GM19372 (cell line): ENCODE measurements around the gene IL22RA1.
A peak's percentile ranks its signal among the peaks of the same experiment; 100 is the strongest.

ENCODE experiments used
- ATAC-seq: cut with Tn5 transposase; IDR thresholded peaks from one replicate; pipeline ENCODE4 v1.9.1; 2021; ENCODE audit warnings: mild to moderate bottlenecking, low read depth, moderate library complexity; ENCODE audit not compliant: unreplicated experiment

The IL22RA1 gene

GRCh38 chr1:24167008-24167407, 24.1 kb upstream of the IL22RA1 start:
- ATAC-seq, result no peak

GRCh38 chr1:24165500-24165899, 22.6 kb upstream of the IL22RA1 start:
- no peak for ATAC-seq

- no peak for ATAC-seq
These were observed 21.1 kb upstream of the IL22RA1 start for GRCh38 chr1:24164004-24164403.

GRCh38 chr1:24162201-24162600, 19.3 kb upstream of the IL22RA1 start:
- no peak for ATAC-seq

- no peak for ATAC-seq
These were observed 18.3 kb upstream of the IL22RA1 start for GRCh38 chr1:24161270-24161669.

- ATAC-seq, result no peak
These were observed 16.4 kb upstream of the IL22RA1 start for GRCh38 chr1:24159366-24159765.

GRCh38 chr1:24157918-24158481, 15.1 kb upstream of the IL22RA1 start:
- ATAC-seq, result no peak

GRCh38 chr1:24156542-24157260, 13.8 kb upstream of the IL22RA1 start:
- no peak for ATAC-seq

- ATAC-seq, result no peak
These were observed 12.3 kb upstream of the IL22RA1 start for GRCh38 chr1:24155011-24155782.

- ATAC-seq, result no peak
These were observed 11.3 kb upstream of the IL22RA1 start for GRCh38 chr1:24154215-24154614.

- no peak for ATAC-seq
These were observed 9.9 kb upstream of the IL22RA1 start for GRCh38 chr1:24152631-24153494.

GRCh38 chr1:24151175-24151533, 8.2 kb upstream of the IL22RA1 start:
- ATAC-seq, result no peak

GRCh38 chr1:24150234-24151174, 7.6 kb upstream of the IL22RA1 start:
- peak; percentile 62 for ATAC-seq

- no peak for ATAC-seq
These were observed 6.9 kb upstream of the IL22RA1 start for GRCh38 chr1:24149866-24150233.

- no peak for ATAC-seq
These were observed 4.9 kb upstream of the IL22RA1 start for GRCh38 chr1:24147816-24148215.

- no peak for ATAC-seq
These were observed 4.3 kb upstream of the IL22RA1 start for GRCh38 chr1:24147194-24147593.

- no peak for ATAC-seq
These were observed 1.5 kb downstream of the IL22RA1 start for GRCh38 chr1:24141311-24141997.

GRCh38 chr1:24140741-24141181, 2.2 kb downstream of the IL22RA1 start:
- no peak for ATAC-seq

- no peak for ATAC-seq
These were observed 3.0 kb downstream of the IL22RA1 start for GRCh38 chr1:24139841-24140425.
